Measurements from ENCODE around the gene TNFRSF6B.

TNFRSF6B gene

DNA sequence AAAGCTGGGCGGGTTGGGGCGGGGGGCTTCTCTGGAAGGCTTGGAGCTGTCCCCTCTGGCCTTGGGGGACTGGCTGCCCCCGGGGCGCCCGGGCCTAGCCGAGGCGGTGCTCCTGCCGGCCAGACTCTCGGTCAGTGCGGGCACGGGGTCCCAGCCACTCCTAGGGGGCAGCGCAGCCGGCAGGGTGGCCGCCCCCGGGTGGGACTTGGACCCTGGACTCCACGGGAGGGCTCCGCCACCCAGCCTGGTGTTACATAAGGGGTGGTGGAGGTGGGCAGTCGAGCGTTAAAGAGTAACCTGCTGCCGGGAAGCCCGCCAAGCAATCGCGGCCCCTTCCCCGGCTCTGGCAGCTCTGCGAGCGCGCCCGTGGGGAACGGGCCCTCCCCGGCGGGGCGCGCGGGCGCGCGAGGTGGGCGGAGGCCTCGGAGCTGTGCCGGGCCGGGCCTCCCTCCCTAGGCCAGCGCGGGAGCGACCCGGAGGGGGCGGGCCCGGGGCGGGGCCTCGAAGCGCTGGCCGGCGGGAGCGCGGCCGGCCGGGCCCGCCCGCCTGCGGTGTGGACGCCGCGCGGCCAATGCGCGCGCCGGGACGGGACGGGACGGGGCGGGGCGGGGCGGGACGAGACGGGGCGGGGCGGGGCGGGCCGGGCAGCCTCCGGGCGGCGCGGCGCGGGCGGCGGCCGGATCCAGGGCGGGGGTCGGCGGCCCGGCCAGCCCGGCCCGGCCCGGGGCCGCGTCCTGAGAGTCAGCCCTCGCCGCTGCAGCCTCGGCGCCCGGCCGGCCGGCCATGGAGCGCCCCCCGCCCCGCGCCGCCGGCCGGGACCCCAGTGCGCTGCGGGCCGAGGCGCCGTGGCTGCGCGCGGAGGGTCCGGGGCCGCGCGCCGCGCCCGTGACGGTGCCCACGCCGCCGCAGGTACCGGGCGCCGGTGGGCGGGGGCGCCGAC, 42.9 kb downstream of the TNFRSF6B start, which contains the start of gene SLC2A4RG:
SLC2A4RG (plus strand) TSS at position 647 of the 940 bp plus-strand sequence; CDS start at position 784, 137 bp downstream.
- peak; percentile 85 for DNase-seq (ENCODE audit: low spot score)

GRCh38 chr20:63740070-63740626, 43.7 kb downstream of the TNFRSF6B start:
- peak; percentile 28 for DNase-seq (ENCODE audit: low spot score)

GRCh38 chr20:63740627-63741353, 44.3 kb downstream of the TNFRSF6B start:
- DNase-seq (ENCODE audit: low spot score), result peak; percentile 61

DNA sequence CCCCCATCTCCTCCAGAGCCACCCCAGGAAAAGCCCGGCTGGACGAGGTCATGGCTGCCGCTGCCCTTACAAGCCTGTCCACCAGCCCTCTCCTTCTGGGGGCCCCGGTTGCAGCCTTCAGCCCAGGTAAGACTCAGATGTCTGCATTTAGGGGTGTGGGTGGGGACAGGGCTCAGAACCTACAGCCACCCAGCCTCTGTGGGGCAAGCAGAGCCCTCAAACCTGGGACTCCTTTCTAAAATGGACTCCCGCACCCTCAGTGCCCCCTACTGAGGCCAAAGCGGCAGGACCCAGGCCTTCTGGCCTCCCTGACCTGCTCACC, 44.9 kb downstream of the TNFRSF6B start:
- DNase-seq (ENCODE audit: low spot score), result no peak

DNA sequence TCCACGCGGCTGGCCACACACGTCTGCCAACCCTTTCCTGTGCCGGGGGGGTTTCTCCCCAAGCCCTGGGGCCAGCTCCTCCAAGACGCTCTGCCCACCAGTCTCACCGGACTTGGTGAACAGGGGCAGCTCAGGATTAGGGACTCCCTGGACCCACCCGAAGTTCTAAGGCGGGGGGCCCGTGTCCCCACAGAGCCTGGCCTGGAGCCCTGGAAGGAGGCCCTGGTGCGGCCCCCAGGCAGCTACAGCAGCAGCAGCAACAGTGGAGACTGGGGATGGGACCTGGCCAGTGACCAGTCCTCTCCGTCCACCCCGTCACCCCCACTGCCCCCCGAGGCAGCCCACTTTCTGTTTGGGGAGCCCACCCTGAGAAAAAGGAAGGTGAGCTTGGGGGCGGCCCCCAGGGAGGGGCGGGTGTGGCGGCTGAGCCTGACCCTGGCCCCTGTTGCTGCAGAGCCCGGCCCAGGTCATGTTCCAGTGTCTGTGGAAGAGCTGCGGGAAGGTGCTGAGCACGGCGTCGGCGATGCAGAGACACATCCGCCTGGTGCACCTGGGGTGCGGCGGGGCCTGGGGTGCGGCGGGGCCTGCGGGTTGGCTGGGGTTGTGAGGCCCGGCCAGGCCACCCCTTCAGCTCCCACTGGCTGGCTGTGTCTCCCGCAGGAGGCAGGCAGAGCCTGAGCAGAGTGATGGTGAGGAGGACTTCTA, 45.4 kb downstream of the TNFRSF6B start:
- no peak for DNase-seq (ENCODE audit: low spot score)

DNA sequence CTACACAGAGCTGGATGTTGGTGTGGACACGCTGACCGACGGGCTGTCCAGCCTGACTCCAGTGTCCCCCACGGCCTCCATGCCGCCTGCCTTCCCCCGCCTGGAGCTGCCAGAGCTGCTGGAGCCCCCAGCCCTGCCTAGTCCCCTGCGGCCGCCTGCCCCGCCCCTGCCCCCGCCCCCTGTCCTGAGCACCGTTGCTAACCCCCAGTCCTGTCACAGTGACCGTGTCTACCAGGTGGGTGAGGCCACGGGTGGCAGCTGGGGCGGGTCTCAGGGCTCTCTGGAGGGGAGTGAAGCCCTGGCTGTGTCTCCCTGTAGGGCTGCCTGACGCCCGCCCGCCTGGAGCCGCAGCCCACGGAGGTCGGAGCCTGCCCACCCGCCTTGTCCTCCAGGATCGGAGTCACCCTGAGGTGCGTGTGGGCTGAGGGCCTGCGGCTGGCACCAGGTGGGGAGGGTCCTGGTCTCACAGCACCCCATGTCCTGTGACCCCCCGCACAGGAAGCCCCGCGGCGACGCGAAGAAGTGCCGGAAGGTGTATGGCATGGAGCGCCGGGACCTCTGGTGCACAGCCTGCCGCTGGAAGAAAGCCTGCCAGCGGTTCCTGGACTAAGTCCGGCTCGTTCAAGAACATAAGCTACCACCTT, 46.1 kb downstream of the TNFRSF6B start:
- DNase-seq (ENCODE audit: low spot score), result no peak

- DNase-seq (ENCODE audit: low spot score), result no peak
These were observed 46.9 kb downstream of the TNFRSF6B start for GRCh38 chr20:63743210-63743970.

DNA sequence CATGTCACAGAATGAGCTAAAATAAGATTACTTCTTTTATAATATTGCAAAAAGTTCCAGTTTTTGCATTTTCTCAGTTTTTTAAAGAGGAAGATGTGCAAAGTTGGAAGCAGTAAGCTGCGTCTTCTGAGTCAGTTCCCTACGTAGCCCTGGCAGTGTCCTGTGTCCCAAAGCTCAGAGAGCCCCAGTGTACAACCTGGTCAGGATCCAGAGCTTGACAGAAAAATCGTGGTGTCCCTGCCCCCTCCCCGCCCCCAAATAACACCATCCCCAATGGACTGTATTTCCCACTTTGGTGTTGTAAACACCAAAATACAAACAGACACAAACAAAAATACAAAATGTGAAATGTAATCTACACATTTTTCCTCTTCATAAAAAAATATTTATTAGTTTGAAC, 47.7 kb downstream of the TNFRSF6B start:
- DNase-seq (ENCODE audit: low spot score), result no peak

GRCh38 chr20:63744574-63745423, 48.3 kb downstream of the TNFRSF6B start:
- DNase-seq (ENCODE audit: low spot score), result no peak

DNA sequence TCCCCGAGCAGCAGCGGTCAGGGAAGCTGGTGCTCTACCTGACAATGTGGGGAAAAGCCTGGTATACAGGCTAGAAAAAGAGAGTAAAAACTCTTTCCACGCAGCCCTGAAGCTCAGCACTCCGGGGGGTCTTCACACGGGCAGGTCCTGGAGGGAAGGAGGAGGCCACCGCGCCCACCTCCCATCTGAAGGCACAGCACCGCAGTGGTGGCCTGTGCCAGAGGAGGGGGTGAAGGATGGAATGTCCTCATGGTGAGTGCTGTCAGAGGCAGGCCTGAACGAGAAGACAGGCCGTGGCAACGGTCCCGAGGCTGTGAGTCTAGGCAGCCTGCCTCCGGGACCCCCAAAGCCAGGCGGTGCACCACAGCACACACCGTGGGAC, 49.0 kb downstream of the TNFRSF6B start:
- no peak for DNase-seq (ENCODE audit: low spot score)

- no peak for DNase-seq (ENCODE audit: low spot score)
These were observed 49.7 kb downstream of the TNFRSF6B start for GRCh38 chr20:63745961-63746731.

GRCh38 chr20:63746751-63747315, 50.4 kb downstream of the TNFRSF6B start:
- DNase-seq (ENCODE audit: low spot score), result no peak

DNA sequence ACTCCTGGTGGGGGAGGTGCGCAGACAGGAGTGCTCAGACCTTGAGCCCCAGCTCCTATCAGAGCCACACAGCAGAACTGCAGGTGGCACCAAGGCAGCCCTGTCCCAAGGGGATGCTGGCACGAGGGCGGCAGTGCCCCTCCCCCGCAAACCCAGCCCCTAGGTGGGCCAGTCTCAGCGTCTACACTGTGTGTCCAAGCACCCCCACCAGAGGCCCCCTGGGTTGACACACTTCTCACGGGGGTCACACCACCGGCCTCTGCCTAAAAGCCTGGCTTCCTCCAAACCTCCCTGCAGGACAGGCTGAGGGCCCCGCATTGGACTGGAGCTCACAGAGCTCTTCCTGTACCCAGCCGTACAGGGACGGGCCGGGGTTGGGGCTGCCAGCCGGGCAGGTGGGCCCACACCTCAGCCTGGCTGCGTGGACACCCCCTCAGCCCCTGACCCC, 51.2 kb downstream of the TNFRSF6B start:
- DNase-seq (ENCODE audit: low spot score), result no peak

Measured in globus pallidus (tissue), 1 donor.